ENCODE results near the gene GJE1.
"Not testable (repeated sequence)": the region's sequence is repeated elsewhere in the genome, so short reads cannot be mapped to it uniquely, and the experiment has no call there.

Gene GJE1

DNA sequence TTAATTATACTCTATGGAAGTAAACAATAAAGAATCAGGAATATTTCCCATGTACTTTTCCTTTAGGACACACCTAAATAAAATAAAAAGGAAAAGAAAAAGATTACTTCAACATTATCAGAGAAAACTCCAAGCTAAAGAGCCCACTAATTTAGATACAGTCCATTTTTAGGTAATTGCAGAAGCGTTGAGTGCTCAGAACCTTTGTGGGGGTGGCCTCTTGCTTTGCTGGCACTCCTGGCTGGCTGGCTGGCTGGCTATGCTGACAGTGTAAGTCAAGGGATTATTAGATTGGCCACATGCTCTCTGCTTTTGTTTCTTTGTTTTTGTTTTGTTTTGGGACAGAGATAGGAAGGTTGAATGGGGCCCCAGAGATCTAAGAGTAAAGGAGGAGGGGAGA lies at the start of gene GJE1:
GJE1 (plus strand) TSS at position 301 of the 400 bp plus-strand sequence. CDS start 234 bp downstream, outside the sequence.
- DNase-seq = no peak

GRCh38 chr6:142087950-142088857 lies 44.5 kb upstream of the GJE1 start:
- DNase-seq = no peak

- DNase-seq = no peak
Observed at GRCh38 chr6:142088858-142089216, 43.9 kb upstream of the GJE1 start.

GRCh38 chr6:142104820-142105219 lies 27.9 kb upstream of the GJE1 start:
- DNase-seq = not testable (repeated sequence)

GRCh38 chr6:142110820-142111219 lies 21.9 kb upstream of the GJE1 start:
- not testable (repeated sequence) for DNase-seq

DNA sequence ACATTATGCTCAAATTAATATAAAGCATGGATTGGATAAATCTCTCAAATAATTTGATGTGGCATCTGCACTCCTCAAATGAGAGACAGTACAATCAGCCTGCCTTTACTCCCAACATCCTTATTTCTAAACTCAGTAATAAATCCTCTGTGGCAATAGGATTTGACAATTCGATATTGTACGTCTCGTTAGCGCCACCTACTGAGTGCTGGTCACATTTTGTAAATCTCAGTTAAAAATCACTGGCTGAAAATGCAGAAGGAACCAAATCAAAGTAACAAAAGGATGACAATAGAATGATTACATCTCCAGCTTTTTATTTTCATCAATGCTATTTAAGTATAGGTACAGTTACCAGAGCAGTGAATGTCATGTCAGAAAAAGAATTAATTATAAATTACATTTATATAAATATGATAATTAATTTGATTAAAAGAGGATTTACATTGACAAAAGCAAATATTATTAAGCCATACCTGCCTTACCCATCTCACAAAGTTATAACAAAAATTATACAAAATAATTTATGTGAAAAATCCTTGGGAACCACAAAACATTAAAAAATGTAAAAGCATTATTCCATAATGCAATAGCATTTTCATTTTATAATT lies 20.2 kb upstream of the GJE1 start:
- no peak for DNase-seq

DNA sequence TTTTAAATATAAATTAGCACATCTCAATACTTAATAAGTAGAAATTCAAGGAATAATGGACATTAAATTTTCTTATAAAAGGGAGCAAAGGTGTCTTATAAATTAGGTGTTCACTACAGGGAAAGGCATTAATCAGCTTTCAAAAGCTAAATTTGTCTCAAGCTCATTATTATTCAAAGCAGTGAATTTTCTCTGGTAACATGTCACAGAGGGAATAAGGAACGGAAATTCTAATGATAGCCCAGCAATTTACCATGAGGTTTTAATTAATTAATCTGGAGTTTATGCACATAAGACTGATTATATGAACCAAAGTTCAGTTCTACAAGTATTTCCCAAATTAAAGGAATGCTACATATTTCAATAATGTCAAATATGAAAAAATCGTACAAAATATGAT lies 15.4 kb upstream of the GJE1 start:
- DNase-seq = no peak

GRCh38 chr6:142118328-142118727 lies 14.4 kb upstream of the GJE1 start:
- no peak for DNase-seq

DNA sequence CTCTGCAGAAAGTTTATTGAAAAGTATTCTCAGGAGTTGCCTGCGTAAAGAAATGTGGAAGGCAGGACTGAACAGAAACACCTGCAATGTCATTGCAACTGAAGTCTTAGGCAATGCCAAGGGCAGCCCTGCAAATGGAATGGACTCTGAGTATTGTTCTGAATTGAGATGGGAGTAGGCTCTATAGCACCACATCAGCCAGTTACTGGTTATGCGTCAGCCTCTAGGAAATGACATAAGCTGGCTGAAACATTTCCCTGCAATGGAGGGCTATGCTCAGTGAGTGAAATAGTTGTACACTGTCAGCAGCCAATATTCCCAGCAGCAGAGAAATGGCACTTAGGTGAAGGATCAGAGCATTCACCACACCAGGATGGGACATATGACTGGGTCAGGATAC lies 13.8 kb upstream of the GJE1 start:
- no peak for DNase-seq

DNA sequence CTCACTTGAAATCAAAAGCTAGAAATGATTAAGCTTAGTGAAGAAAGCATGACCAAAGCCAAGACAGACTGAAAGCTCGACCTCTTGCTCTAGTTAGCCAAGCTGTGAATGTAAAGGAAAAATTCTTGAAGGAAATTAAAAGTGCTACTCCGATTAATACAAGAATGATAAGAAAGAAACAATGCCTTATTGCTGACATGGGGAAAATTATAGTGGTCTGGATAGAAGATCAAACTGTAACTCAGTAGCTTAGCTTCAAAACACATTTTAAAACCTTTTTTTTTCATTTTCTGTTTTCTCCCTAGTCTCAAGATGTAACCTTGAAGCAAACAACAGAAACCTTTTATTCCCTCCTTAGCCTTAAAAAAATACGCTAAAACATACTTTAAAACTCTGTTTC lies 11.4 kb upstream of the GJE1 start:
- no peak for DNase-seq

DNA sequence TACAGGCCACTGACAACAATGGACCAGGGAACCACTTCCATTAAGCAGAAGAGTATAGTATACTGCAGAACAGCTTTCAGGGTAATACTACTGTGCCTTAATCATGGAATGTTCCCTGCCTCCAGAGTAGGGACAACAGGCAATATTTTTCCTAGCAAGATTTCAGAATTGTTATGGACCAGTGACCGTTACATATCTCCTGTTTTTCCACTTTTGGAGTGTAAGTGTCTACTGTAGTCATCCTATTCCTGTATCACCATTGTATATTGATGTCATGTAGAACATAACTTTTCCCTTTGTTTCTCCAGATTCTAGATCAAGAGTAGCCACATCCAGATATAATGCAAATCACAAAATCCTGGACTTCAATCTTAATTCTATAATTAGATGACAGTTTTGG lies 1.9 kb upstream of the GJE1 start:
- DNase-seq = no peak

GRCh38 chr6:142138876-142139275 lies 6.2 kb downstream of the GJE1 start:
- DNase-seq = no peak

DNA sequence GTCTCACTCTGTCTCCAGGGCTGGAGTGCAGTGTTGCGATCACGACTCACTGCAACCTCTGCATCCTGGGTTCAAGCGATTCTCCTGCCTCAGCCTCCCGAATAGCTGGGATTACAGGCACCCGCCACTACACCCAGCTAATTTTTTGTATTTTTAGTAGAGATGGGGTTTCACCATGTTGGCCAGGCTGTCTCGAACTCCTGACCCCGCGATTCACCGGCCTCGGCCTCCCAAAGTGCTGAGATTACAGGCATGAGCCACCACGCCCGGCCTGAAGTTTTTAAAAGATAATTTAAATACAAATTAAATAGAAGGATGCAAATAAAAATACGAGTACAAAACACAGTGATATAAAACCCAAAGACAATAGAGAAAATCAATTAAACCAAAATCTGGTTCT lies 8.8 kb downstream of the GJE1 start:
- DNase-seq = not testable (repeated sequence)

- DNase-seq = peak; percentile 95
Observed at GRCh38 chr6:142146828-142147662, 14.3 kb downstream of the GJE1 start, which contains the start of the genes NMBR and VTA1. TSS of gene NMBR (minus strand) at chr6:142147122. CDS start at chr6:142088658, 58,464 bp downstream. TSS of gene VTA1 (plus strand) at chr6:142147263. CDS start at chr6:142147288, 25 bp downstream.

- no peak for DNase-seq
Observed at GRCh38 chr6:142152746-142153145, 20.0 kb downstream of the GJE1 start.

- no peak for DNase-seq
Observed at GRCh38 chr6:142153196-142153595, 20.5 kb downstream of the GJE1 start.

DNA sequence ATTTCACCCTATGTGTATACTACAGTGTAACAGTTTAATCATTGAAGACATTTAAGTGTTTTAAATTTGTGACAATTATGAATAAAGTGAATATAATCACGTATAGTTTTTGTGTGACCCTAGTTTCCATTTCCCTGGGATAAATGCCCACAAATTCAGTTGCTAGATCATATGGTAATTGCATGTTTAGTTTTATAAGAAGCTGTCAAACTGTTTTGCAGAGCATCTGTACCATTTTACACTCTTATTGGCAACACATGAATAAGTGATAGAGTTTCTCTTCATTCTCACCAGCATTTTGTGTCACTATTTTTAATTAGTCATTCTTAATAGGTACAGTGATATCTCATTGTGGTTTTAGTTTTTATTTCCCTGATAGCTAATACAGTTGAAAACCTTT lies 21.6 kb downstream of the GJE1 start:
- no peak for DNase-seq

DNA sequence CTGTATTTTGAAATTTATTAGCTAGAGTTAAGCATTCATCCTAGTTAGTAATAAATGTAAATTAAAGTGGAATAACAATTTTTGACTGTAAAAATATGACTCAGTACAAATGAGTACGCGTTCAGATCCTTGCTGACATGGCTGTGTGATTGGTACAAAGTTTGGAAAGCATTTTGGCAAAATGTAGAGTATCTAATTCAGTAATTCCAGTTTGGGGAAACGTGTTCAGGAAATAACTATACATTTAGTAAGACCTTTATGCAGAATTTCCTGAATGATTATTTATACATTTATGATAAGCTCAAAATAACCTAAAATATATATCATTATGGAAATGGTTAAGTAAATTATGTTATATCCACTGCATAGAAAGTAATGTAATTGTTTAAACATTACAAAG lies 22.4 kb downstream of the GJE1 start:
- no peak for DNase-seq

DNA sequence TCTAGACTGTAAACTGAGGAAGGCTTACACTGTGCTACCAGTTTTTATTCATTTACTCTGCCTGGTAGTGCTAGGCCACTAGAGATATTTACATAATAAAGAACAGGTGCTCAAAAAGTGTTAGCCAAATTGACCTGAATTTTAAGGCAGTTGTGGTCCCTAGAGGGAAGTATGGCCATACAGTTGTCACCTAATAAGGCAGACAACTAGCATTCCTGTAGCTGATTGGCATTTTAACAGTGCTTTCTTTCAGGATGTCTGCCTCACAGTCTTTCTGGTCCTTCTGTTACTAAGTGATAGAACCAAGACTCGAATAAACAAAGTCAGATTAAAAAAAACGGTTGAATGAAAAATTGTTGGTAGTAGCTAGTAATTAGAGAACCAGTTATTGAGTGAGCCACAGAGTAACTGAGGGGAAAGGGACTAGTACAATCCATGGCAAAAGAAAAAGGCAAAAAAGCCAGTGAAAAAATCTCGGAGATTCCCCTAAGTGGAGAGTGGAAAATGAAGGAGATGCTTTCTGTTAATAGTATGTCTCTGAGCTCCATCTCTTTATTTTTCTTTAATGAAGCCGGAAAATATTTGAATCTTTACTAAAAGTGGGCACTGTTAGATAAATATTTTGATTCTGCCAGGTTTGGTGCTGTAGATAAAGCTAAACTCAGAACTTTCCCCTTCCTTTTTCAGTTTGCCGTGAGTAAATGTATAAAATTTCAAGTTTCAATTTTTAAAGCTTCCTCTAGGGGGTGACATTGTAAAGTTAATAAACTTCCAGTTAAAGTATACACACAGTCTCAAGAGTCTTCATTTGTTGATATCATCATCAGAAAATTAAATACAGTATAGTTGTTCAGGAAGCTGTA lies 23.4 kb downstream of the GJE1 start:
- DNase-seq = no peak

DNA sequence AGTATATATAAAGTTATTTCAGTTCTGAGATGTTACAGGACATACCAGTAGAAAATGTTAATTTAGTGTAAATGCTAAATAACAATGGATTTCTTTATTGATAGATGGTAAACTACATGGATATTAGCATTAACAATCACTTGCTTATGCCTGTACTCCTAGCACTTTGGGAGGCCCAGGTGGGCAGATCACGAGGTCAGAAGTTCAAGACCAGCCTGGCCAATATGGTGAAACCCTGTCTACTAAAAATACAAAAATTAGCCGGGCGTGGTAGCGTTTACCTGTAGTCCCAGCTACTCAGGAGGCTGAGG lies 24.0 kb downstream of the GJE1 start:
- DNase-seq = not testable (repeated sequence)

DNA sequence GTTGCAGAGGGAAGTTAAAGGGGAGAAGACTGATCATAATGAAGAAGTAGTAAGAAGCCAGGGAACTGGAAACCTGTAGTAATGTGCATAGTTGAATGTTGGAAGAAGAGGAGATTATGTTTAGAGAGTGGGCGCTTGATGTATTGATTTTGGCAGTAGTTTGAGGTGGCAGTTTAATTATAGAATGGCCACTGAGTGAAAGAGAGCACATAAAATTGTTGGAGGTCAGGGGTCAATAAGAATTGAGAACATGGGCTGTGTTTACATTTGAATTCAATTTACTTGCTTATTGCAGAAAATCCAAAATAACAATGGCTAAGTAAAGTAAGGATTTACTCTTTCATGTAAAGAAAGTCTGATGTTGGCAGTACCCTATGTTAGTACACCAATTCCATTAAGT lies 30.1 kb downstream of the GJE1 start:
- no peak for DNase-seq

- DNase-seq = no peak
Observed at GRCh38 chr6:142165227-142165626, 32.5 kb downstream of the GJE1 start.

DNA sequence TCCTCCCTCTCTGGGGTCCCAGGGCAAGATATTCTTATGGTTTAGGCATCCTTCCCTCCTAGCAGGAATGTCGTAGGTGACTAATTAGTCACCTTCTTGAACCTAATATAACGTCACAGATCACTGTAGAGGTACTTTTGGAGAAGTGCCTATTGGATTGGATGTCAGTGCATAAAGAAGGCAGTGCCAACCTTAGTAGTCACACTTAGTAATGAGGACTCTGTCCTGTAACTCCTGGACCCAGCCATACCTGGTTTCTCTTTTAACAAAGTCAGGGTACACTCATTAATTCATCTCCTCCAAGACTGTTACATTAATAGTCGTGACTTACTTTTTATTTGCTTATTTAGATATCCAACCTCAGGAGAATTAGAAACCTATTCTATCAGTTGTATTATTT lies 34.3 kb downstream of the GJE1 start:
- DNase-seq = no peak
